HepG2 (cell line): ENCODE data around the gene NOXO1. TPM values are rescaled to one million over a fixed set of nuclear protein-coding genes. Genes with fewer than 3 reads are reported as not detected.
A peak's percentile ranks its signal among the peaks of the same experiment; 100 is the strongest.

Experiments used
- GPN1 ChIP-seq: sonication (generic); formaldehyde crosslinking; IDR thresholded peaks from 2 replicates; pipeline ENCODE4 v1.5.1; 2020; ENCODE audit warnings: missing genetic modification reagents, borderline replicate concordance
- RFX5 ChIP-seq: IDR thresholded peaks from 2 replicates; pipeline ENCODE4 v1.6.1; 2011; ENCODE audit warnings: low read depth, low read length, improper control_type of control experiment
- SOX13 ChIP-seq, 3 experiments: fragments of 450-650 bp in 1 of 3; sonication (generic) in 1 of 3; formaldehyde crosslinking in 1 of 3; IDR thresholded peaks in 2 of 3; conservative IDR thresholded peaks in 1 of 3; 2 replicates each; pipeline versions ENCODE4 v1.5.0 to v1.6.1; 2016 to 2020; ENCODE audit warnings: antibody characterized with exemption in 1 of 3, mild to moderate bottlenecking in 1 of 3, missing compliant biosample characterization in 1 of 3, missing genetic modification reagents in 1 of 3, moderate library complexity in 1 of 3
- TMF1 ChIP-seq: sonication (generic); formaldehyde crosslinking; IDR thresholded peaks from 2 replicates; pipeline ENCODE4 v1.8.1; 2022; ENCODE audit warnings: low read depth, missing genetic modification reagents
- ZFYVE20 ChIP-seq: sonication (generic); formaldehyde crosslinking; IDR thresholded peaks from 2 replicates; pipeline ENCODE4 v1.8.0; 2023; ENCODE audit warnings: low read depth, mild to moderate bottlenecking, moderate library complexity, missing genetic modification reagents, borderline replicate concordance
- ZNF331 ChIP-seq: sonication (generic); formaldehyde crosslinking; IDR thresholded peaks from 2 replicates; pipeline ENCODE4 v1.4.0; 2020; ENCODE audit warnings: missing genetic modification reagents
- polyA plus RNA-seq, 8 experiments: library from polyadenylated mRNA; depleted of rRNA in 3 of 8; stranded (reverse) in 7 of 8; unstranded in 1 of 8; fragments of >200 nt; fragmentation: Illumina TruSeq in 4 of 8; extraction: Trizol in 4 of 8; gene quantifications; 2 replicates each; pipeline versions ENCODE4 v1.2.1 to v1.2.3, GENCODE V29; 2011 to 2016; ENCODE audit warnings: low read depth in 4 of 8, missing spikeins in 1 of 8, mixed read lengths in 1 of 8; ENCODE audit not compliant: insufficient read depth in 1 of 8
- total RNA-seq, 5 experiments: library from RNA; depleted of rRNA; stranded (reverse); fragments of >200 nt; fragmentation: Illumina TruSeq; extraction: Trizol; gene quantifications; 2 replicates each; pipeline ENCODE4 v1.2.3, GENCODE V29; 2016; ENCODE audit warnings: low read depth in 1 of 5
- TF ChIP-seq, protein P1 (sequence below), 2 experiments: sonication (generic) in 1 of 2; formaldehyde crosslinking in 1 of 2; IDR thresholded peaks; 2 replicates each; pipeline versions ENCODE4 v1.6.1 to v1.9.0; 2014 to 2022; ENCODE audit warnings: antibody characterized with exemption in 1 of 2, borderline replicate concordance in 1 of 2, inconsistent platforms in 1 of 2, low read depth in 1 of 2, missing genetic modification reagents in 1 of 2
- TF ChIP-seq, protein P2 (sequence below): sonication (generic); formaldehyde crosslinking; IDR thresholded peaks from one replicate; pipeline ENCODE4 v1.5.1; 2020; ENCODE audit warnings: mild to moderate bottlenecking, missing genetic modification reagents; ENCODE audit errors: not compliant biosample characterization
- TF ChIP-seq, protein P3 (sequence below): sonication (generic); formaldehyde crosslinking; IDR thresholded peaks from 2 replicates; pipeline ENCODE4 v1.8.1; 2023; ENCODE audit warnings: mild to moderate bottlenecking, missing genetic modification reagents

The NOXO1 gene
- total and polyA plus RNA-seq, 2 of the 13 experiments (the other 11 are each of a cell fraction or from before 2014, with no cell fraction given), result 0.69 to 1.4 TPM

DNA sequence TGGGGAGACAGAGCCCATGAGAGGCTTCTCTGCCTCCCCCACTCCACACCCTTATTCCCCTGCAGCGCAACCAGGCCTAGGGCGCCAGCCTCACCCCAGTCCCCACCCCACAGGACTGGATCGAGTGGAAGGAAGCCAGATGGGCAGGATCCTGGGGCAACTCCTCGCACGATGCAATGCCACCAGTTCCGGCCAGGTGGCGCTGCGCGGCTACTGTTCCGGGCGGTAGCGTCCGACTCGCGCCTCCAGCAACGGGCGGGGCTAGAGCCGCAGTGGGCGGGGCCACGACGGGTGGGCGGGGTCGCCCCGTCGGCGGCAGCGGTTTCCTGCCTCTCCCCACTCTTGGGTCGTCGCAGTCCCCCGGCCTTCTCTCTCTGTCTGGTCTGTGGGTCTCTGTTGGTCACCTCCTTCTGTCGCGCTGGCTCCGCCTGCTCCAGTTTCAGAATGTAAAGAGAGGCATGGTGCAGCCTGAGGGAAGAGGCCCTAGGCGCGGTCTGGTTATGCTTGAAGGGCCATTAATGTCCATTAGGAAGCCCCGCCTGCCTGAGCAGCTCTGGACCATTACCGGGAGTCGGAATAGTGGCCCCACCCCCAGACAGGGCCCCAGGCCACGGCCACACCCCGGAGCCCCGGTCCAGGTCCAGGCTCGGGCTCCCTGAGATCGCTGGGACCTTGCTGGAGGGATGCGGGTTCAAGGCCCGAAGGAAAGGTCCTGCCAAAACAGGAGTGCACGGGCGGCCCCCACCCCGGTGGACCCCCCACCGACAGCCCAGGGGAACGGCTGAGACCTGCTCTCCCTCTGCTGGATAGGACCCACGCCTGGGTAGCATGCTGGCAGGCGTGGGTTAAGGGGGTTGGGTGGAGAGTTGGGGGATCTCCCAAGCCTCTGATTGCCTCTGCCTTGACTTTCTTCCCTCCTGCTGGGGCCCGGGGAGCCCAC lies 42.1 kb upstream of the NOXO1 start (continued):
- TF ChIP-seq, protein P1, sequence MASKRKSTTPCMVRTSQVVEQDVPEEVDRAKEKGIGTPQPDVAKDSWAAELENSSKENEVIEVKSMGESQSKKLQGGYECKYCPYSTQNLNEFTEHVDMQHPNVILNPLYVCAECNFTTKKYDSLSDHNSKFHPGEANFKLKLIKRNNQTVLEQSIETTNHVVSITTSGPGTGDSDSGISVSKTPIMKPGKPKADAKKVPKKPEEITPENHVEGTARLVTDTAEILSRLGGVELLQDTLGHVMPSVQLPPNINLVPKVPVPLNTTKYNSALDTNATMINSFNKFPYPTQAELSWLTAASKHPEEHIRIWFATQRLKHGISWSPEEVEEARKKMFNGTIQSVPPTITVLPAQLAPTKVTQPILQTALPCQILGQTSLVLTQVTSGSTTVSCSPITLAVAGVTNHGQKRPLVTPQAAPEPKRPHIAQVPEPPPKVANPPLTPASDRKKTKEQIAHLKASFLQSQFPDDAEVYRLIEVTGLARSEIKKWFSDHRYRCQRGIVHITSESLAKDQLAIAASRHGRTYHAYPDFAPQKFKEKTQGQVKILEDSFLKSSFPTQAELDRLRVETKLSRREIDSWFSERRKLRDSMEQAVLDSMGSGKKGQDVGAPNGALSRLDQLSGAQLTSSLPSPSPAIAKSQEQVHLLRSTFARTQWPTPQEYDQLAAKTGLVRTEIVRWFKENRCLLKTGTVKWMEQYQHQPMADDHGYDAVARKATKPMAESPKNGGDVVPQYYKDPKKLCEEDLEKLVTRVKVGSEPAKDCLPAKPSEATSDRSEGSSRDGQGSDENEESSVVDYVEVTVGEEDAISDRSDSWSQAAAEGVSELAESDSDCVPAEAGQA (IDR thresholded peaks at IDR 0.05; ENCODE audit: low read depth), result no peak
- TF ChIP-seq, protein P1 (CRISPR knock-in tag; IDR thresholded peaks at IDR 0.05; ENCODE audit: borderline replicate concordance), result no peak
- TF ChIP-seq ZNF331 (CRISPR knock-in tag), result 0 out of 2 replicates have a peak, but pooled peaks have one; percentile 17
- TF ChIP-seq TMF1 (CRISPR knock-in tag), result 0 out of 2 replicates have a peak, but pooled peaks have one; percentile 45
- no peak for TF ChIP-seq SOX13 (IDR thresholded peaks at IDR 0.05)
- peak in 1 of 2 experiments; percentile 13; a peak in 1 of 4 replicates for TF ChIP-seq SOX13 (CRISPR knock-in tag; conservative IDR thresholded peaks at IDR 0.05 in 1 of 2, IDR thresholded peaks at IDR 0.05 in 1 of 2)
- TF ChIP-seq, protein P2, sequence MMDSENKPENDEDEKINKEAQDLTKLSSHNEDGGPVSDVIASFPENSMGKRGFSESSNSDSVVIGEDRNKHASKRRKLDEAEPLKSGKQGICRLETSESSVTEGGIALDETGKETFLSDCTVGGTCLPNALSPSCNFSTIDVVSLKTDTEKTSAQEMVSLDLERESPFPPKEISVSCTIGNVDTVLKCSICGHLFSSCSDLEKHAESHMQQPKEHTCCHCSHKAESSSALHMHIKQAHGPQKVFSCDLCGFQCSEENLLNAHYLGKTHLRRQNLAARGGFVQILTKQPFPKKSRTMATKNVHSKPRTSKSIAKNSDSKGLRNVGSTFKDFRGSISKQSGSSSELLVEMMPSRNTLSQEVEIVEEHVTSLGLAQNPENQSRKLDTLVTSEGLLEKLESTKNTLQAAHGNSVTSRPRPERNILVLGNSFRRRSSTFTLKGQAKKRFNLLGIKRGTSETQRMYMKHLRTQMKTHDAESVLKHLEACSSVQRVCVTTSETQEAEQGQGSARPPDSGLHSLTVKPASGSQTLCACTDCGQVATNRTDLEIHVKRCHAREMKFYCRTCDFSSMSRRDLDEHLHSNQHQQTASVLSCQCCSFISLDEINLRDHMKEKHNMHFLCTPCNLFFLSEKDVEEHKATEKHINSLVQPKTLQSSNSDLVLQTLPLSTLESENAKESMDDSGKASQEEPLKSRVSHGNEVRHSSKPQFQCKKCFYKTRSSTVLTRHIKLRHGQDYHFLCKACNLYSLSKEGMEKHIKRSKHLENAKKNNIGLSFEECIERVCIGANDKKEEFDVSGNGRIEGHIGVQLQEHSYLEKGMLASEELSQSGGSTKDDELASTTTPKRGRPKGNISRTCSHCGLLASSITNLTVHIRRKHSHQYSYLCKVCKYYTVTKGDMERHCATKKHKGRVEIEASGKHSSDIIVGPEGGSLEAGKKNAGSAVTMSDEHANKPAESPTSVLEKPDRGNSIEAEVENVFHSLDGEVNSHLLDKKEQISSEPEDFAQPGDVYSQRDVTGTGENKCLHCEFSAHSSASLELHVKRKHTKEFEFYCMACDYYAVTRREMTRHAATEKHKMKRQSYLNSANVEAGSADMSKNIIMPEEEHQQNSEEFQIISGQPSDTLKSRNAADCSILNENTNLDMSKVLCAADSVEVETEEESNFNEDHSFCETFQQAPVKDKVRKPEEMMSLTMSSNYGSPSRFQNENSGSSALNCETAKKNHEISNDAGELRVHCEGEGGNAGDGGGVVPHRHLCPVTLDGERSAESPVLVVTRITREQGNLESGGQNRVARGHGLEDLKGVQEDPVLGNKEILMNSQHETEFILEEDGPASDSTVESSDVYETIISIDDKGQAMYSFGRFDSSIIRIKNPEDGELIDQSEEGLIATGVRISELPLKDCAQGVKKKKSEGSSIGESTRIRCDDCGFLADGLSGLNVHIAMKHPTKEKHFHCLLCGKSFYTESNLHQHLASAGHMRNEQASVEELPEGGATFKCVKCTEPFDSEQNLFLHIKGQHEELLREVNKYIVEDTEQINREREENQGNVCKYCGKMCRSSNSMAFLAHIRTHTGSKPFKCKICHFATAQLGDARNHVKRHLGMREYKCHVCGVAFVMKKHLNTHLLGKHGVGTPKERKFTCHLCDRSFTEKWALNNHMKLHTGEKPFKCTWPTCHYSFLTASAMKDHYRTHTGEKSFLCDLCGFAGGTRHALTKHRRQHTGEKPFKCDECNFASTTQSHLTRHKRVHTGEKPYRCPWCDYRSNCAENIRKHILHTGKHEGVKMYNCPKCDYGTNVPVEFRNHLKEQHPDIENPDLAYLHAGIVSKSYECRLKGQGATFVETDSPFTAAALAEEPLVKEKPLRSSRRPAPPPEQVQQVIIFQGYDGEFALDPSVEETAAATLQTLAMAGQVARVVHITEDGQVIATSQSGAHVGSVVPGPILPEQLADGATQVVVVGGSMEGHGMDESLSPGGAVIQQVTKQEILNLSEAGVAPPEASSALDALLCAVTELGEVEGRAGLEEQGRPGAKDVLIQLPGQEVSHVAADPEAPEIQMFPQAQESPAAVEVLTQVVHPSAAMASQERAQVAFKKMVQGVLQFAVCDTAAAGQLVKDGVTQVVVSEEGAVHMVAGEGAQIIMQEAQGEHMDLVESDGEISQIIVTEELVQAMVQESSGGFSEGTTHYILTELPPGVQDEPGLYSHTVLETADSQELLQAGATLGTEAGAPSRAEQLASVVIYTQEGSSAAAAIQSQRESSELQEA (CRISPR knock-in tag), result no peak
- TF ChIP-seq GPN1 (CRISPR knock-in tag), result no peak
- TF ChIP-seq RFX5, result no peak
- TF ChIP-seq, protein P3, sequence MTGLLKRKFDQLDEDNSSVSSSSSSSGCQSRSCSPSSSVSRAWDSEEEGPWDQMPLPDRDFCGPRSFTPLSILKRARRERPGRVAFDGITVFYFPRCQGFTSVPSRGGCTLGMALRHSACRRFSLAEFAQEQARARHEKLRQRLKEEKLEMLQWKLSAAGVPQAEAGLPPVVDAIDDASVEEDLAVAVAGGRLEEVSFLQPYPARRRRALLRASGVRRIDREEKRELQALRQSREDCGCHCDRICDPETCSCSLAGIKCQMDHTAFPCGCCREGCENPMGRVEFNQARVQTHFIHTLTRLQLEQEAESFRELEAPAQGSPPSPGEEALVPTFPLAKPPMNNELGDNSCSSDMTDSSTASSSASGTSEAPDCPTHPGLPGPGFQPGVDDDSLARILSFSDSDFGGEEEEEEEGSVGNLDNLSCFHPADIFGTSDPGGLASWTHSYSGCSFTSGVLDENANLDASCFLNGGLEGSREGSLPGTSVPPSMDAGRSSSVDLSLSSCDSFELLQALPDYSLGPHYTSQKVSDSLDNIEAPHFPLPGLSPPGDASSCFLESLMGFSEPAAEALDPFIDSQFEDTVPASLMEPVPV, result no peak
- TF ChIP-seq ZFYVE20 (CRISPR knock-in tag), result no peak
